CD4-positive, alpha-beta T cell treated with Interleukin-15 for 4 hours (primary cell): ENCODE data around the gene CAST.
"Not testable (repeated sequence)": the region's sequence is repeated elsewhere in the genome, so short reads cannot be mapped to it uniquely, and the experiment has no call there.

Source experiments
- DNase-seq: peaks from one replicate; pipeline ENCODE4 v3.0.0-alpha.2; 2020; ENCODE audit warnings: low spot score

CAST gene

GRCh38 chr5:96661855-96662724, at the start of gene CAST:
CAST (plus strand) TSS chr5:96662376; CDS start chr5:96662423, 47 bp downstream.
- DNase-seq, result peak; percentile 84

GRCh38 chr5:96614110-96614691, 48.0 kb upstream of the CAST start:
- peak; percentile 66 for DNase-seq

DNA sequence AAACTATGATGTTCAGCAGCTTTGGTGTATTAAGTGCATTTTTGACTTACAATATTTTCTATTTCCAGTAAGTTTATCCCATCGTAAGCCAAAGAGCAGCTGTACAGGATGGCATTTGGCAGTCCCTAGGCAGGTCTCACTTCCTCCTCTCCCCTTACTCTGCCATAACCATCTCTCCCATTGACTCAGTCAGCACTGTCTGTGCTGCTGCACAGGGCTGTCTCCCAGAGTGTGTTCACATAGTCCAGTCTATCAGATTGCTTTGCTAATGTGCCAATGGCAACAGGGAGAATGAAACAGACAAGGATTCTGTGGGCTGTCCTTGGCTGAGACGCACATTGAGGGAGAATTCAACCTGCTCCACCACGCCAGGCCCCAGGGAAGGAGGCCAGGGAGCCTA, 47.0 kb upstream of the CAST start:
- no peak for DNase-seq

DNA sequence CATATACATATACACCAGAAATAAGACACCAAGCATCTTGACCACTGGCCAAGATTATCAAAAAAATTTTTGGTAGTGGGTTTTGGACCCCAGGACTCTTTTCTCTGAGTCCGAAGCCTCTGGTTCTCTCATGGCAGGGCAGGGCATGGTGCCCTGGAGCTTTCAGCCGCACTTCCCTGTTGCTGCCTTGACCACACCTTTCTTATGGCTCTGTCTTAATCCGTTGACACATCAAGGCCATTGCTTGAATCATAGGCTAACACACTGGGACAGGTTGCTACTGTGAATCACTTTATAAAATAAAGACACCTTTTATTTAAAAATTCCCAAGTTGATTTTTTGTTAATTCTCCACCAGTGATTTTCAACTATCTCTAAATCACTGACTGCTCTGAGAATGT, 45.4 kb upstream of the CAST start:
- DNase-seq, result no peak

DNA sequence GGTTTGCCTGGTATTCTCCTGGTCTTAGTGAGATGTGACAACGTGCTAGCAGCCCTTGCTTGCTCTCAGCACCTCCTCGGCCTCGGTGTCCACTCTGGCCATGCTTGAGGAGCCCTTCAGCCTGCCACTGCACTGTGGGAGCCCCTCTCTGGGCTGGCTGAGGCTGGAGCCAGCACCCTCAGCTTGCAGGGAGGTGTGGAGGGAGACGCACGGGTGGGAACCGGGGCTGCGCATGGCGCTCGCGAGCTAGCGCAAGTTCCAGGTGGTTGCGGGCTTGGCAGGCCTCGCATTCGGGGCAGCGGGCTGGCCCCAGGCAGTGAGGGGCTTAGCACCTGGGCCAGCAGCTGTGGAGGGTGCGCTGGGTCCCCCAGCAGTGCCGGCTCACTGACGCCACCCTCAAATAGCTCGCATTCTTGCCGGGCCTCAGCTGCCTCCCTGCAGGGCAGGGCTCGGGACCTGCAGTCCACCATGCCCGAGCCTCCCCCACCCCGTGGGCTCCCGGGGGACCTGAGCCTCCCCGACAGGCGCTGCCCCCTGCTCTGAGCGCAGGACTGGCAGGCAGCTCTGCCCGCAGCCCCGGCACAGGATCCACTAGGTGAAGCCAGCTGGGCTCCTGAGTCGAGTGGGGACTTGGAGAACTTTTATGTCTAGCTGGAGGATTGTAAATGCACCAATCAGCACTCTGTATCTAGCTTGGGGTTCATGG, 43.7 kb upstream of the CAST start:
- not testable (repeated sequence) for DNase-seq

GRCh38 chr5:96619946-96620345, 42.2 kb upstream of the CAST start:
- DNase-seq, result no peak

GRCh38 chr5:96624596-96624995, 37.6 kb upstream of the CAST start:
- DNase-seq, result no peak

DNA sequence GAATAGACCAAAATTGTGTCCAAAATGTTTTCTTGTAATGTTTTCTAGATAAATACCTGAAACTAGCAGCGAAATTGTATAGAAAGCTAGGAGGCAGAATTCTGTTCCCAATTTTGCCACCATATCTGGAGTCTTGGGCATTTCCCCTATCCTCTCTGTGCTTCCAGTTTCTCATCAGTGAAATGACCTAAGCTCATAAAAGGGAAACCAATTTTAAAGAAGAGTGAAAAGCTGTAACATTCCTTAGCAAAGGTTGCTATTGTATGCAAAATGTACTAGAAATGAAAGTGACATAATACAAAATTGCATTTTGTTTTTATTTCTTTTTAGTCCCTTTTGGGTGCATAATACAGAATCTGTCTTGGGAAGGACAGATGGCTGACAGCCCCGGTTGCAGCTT, 36.8 kb upstream of the CAST start:
- DNase-seq, result no peak

DNA sequence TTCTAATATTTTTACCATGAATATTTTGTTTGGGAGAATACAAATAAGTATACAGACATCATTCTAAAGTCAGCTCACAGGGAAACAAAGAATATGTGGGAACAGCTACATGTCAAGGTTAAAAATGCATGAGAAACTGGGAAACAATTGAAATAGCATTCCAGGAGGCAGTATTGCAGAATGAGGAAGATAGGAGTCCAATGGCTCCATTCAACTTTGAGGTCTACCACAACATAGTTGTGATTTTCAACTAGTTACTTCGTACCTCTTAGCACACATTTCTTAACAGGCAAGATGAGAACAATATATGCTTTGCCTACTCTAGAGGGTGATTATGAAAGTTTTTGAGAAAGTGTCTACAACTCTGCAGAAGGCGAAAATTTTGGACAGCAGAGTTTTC, 35.2 kb upstream of the CAST start:
- no peak for DNase-seq

DNA sequence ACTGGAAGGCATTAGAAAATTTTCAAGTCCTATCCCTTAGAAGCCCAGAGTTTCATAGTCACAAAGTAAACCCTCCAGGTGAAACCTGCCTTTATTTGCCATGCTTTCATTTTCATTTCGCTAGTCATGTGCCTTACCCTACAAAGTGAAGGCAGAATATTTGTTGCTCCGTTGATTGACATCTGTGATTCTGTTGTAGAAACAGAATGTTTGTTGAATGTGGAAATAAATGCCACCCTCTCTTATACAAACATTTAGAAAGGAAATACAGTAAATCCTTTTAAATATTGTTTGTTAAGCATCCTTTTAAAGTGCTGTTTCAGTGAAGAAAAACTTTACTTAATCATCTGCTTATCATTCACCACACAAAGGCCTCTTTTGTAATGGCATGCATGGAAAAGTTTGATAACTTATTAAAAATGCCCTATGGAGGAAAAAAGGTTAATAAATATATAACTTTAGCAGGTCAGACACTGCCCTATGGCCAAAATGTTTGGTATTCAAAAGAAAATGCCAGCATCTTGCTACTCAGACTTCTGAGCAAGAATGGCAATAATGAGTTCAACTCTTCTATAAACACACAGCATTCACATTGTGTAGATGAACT, 34.3 kb upstream of the CAST start:
- DNase-seq, result no peak

DNA sequence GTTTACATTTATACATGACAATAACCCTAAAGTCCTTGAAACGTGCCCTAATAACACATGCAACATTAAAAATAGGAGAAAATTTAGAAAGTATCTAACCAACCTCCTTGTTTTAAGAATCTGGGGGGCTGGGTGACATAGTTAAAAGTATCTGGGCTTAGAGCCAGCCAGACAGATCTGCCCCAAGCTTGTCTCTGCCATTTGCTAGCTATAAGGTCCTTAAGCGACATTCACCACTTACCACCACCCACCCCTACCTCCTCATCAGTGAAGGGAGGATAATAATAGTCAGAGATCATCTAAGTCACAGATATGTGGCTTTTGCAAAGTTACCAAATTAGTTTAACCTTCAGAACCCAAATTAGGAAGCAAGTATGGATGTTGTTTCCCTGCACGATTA, 33.8 kb upstream of the CAST start:
- DNase-seq, result no peak

DNA sequence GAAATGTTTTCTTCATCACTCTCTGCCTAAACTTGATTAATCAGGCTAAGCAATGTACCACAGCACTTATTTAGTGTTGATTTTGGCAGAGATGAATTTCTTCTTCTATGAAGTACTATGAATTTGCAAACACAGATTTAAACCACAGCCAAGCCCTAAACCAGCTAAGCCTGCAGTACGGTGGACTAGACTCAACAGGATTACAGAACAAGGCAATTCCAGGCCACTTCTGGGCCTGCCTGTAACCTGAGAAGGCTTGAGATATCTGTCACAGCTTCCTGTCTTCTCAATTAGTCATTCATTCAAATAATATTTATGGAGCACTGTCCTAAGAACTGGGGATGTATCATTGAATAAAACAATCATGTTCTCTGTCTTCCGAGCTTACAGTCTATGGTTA, 32.4 kb upstream of the CAST start:
- DNase-seq, result no peak

GRCh38 chr5:96633820-96634219, 28.4 kb upstream of the CAST start:
- DNase-seq, result no peak

- DNase-seq, result no peak
Measured at GRCh38 chr5:96634881-96635280, 27.3 kb upstream of the CAST start.

- no peak for DNase-seq
Measured at GRCh38 chr5:96636046-96636445, 26.1 kb upstream of the CAST start.

GRCh38 chr5:96636594-96636993, 25.6 kb upstream of the CAST start:
- no peak for DNase-seq

GRCh38 chr5:96637196-96637595, 25.0 kb upstream of the CAST start:
- no peak for DNase-seq

GRCh38 chr5:96638561-96638960, 23.6 kb upstream of the CAST start:
- DNase-seq, result no peak

GRCh38 chr5:96640696-96641095, 21.5 kb upstream of the CAST start:
- no peak for DNase-seq

DNA sequence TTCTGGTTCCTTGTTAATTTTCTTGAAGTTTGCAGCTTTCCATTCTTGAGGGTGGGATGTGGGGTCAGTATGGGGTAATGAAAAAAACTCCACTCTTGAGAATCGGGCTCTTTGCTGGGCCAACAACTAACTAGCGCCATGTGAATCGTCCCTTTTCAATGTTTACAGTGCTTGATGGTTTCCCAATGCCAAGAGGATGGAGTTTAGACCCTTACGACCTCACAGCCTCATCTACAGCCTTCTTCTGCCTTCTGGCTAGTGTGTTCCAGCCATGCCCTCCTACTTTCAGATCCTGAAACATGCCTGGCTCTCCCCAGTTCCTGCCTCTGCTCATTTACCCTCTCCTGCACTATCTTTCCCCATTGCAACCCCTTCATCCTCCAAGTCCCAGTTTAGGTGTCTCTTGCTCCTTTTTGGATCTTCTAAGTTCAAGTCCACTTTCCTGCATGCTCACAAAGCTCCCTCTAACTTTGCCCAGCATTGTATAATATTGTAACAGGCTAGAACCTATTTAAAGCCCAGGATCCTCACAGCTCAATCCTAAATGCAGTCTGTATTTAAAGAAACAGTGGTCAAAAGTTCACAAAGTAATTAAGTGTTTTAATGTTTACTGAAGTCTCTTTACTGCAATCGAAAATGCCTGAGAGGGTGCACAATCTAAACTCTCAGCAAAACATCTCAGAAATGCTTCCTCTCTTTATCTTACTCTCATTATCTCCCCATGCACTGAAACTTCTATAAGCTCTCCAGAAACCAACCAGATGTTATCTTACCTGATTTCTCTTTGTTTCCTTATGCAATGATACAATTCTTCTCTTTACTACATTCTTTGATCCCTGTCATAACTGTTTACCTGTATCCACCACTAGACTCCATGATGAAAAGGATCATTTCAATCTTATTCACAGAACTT, 20.6 kb upstream of the CAST start:
- no peak for DNase-seq

- DNase-seq, result no peak
Measured at GRCh38 chr5:96642281-96642640, 19.9 kb upstream of the CAST start.

DNA sequence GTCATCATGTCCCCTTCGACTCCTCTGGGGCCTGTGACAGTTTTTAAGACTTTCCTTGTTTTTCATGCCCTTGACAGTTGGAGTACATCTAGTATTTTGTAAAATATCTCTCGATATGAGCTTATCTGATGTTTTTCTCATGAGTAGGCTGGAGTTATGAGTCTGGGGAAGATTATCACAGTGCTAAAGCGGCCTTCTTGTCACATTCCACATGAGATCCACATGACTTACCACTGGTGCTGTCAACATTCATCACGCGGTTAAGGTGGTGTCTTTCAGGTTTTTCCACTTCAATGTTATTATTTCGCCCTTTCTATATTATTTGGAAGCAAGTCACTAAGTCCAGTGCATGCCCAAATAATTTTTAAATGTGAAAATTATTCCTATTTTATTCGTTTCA, 17.1 kb upstream of the CAST start:
- no peak for DNase-seq
